ENCODE measurements around the gene ARPC4.

ARPC4 gene

GRCh38 chr3:9793161-9793781 is 389 bp downstream of the ARPC4 start:
- DNase-seq (ENCODE audit: low spot score), result peak; percentile 24

- DNase-seq (ENCODE audit: low spot score), result no peak
Measured at GRCh38 chr3:9794400-9794799, 1.5 kb downstream of the ARPC4 start.

- no peak for DNase-seq (ENCODE audit: low spot score)
Measured at GRCh38 chr3:9795207-9795606, 2.3 kb downstream of the ARPC4 start.

GRCh38 chr3:9797196-9797945 is 4.5 kb downstream of the ARPC4 start:
- DNase-seq (ENCODE audit: low spot score), result no peak

GRCh38 chr3:9800529-9800928 is 7.6 kb downstream of the ARPC4 start:
- DNase-seq (ENCODE audit: low spot score), result no peak

- DNase-seq (ENCODE audit: low spot score), result no peak
Measured at GRCh38 chr3:9803494-9803893, 10.6 kb downstream of the ARPC4 start.

GRCh38 chr3:9804996-9805395 is 12.1 kb downstream of the ARPC4 start:
- DNase-seq (ENCODE audit: low spot score), result no peak

- DNase-seq (ENCODE audit: low spot score), result no peak
Measured at GRCh38 chr3:9806137-9806536, 13.3 kb downstream of the ARPC4 start.

GRCh38 chr3:9806688-9807589 is 14.1 kb downstream of the ARPC4 start:
- DNase-seq (ENCODE audit: low spot score), result no peak

- no peak for DNase-seq (ENCODE audit: low spot score)
Measured at GRCh38 chr3:9807981-9808344, 15.1 kb downstream of the ARPC4 start.

GRCh38 chr3:9808345-9809037 is 15.6 kb downstream of the ARPC4 start:
- peak; percentile 62 for DNase-seq (ENCODE audit: low spot score)

GRCh38 chr3:9809239-9809614 is 16.3 kb downstream of the ARPC4 start:
- DNase-seq (ENCODE audit: low spot score), result peak; percentile 23

- peak; percentile 43 for DNase-seq (ENCODE audit: low spot score)
Measured at GRCh38 chr3:9809615-9810432, 16.9 kb downstream of the ARPC4 start, which contains the start of gene TTLL3. TTLL3 (plus strand) TSS chr3:9810262; CDS start chr3:9810662, 400 bp downstream.

GRCh38 chr3:9810433-9810770 is 17.5 kb downstream of the ARPC4 start:
- no peak for DNase-seq (ENCODE audit: low spot score)

- DNase-seq (ENCODE audit: low spot score), result no peak
Measured at GRCh38 chr3:9810846-9811245, 18.0 kb downstream of the ARPC4 start.

GRCh38 chr3:9812870-9813483 is 20.1 kb downstream of the ARPC4 start:
- no peak for DNase-seq (ENCODE audit: low spot score)

GRCh38 chr3:9815986-9816385 is 23.1 kb downstream of the ARPC4 start:
- no peak for DNase-seq (ENCODE audit: low spot score)

GRCh38 chr3:9817436-9817835 is 24.6 kb downstream of the ARPC4 start:
- no peak for DNase-seq (ENCODE audit: low spot score)

- no peak for DNase-seq (ENCODE audit: low spot score)
Measured at GRCh38 chr3:9818666-9819335, 25.9 kb downstream of the ARPC4 start.

- no peak for DNase-seq (ENCODE audit: low spot score)
Measured at GRCh38 chr3:9820543-9820942, 27.7 kb downstream of the ARPC4 start.
